Measurements from ENCODE around the gene GRN. TPM values are rescaled to one million over a fixed set of nuclear protein-coding genes. Genes with fewer than 3 reads are reported as not detected.
A peak's percentile ranks its signal among the peaks of the same experiment; 100 is the strongest.

GRN gene
- total and polyA plus RNA-seq, 2 of the 13 experiments (the other 11 are each of a cell fraction or from before 2014, with no cell fraction given) = 86.6 to 143 TPM

GRCh38 chr17:44318077-44318892, 26.8 kb upstream of the GRN start (continued):
- no peak for TF ChIP-seq TRIM22 (IDR thresholded peaks at IDR 0.05)
- 0 out of 2 replicates have a peak, but pooled peaks have one; percentile 59 for TF ChIP-seq POLR2AphosphoS2 (IDR thresholded peaks at IDR 0.05; ENCODE audit: low read depth, low read length)
- TF ChIP-seq ZNF577 (CRISPR knock-in tag; IDR thresholded peaks at IDR 0.05; ENCODE audit: borderline replicate concordance, low read depth) = no peak
- no peak for TF ChIP-seq TGIF2 (CRISPR knock-in tag; IDR thresholded peaks at IDR 0.05)
- no peak for TF ChIP-seq JARID2 (CRISPR knock-in tag; IDR thresholded peaks at IDR 0.05; ENCODE audit: insufficient replicate concordance)
- no peak for TF ChIP-seq MLX (CRISPR knock-in tag; IDR thresholded peaks at IDR 0.05)
- no peak for TF ChIP-seq ZC3H13 (CRISPR knock-in tag; IDR thresholded peaks at IDR 0.05)
- TF ChIP-seq ZNF276 (CRISPR knock-in tag; IDR thresholded peaks at IDR 0.05; ENCODE audit: low read depth) = no peak
- no peak for TF ChIP-seq ATF1 (CRISPR knock-in tag; IDR thresholded peaks at IDR 0.05)
- no peak for TF ChIP-seq THRA (CRISPR knock-in tag; IDR thresholded peaks at IDR 0.05; ENCODE audit: borderline replicate concordance)
- no peak for TF ChIP-seq ATF7-NPFF (CRISPR knock-in tag; IDR thresholded peaks at IDR 0.05; ENCODE audit: low read depth)
- TF ChIP-seq ZFP41 (CRISPR knock-in tag; IDR thresholded peaks at IDR 0.05; ENCODE audit: borderline replicate concordance) = no peak
- no peak for TF ChIP-seq ZNF607 (CRISPR knock-in tag; IDR thresholded peaks at IDR 0.05; ENCODE audit: borderline replicate concordance)
- TF ChIP-seq ARNT2 (CRISPR knock-in tag; IDR thresholded peaks at IDR 0.05; ENCODE audit: low read depth) = no peak
- TF ChIP-seq ZNF382 (CRISPR knock-in tag; IDR thresholded peaks at IDR 0.05; ENCODE audit: borderline replicate concordance) = no peak
- no peak for TF ChIP-seq KAT8 (CRISPR knock-in tag; IDR thresholded peaks at IDR 0.05)
- no peak for TF ChIP-seq ZNF335 (CRISPR knock-in tag; IDR thresholded peaks at IDR 0.05)
- no peak for TF ChIP-seq NFYC (CRISPR knock-in tag; IDR thresholded peaks at IDR 0.05)
- no peak for TF ChIP-seq EEA1 (CRISPR knock-in tag; IDR thresholded peaks at IDR 0.05; ENCODE audit: borderline replicate concordance)
- TF ChIP-seq CEBPB (IDR thresholded peaks at IDR 0.05; ENCODE audit: borderline replicate concordance, low read depth, low read length) = no peak
- no peak for TF ChIP-seq UBTF (CRISPR knock-in tag; IDR thresholded peaks at IDR 0.05)
